HCT116 (cell line): Measurements from ENCODE around the gene CLDN14. TPM values are rescaled to one million over a fixed set of nuclear protein-coding genes. Genes with fewer than 3 reads are reported as not detected.

Source experiments
- ATAC-seq: fragments of 200-7000 bp; cut with Tn5 transposase; 2 replicates; pipeline ENCODE4 v1.9.1; 2020; ENCODE audit warnings: mild to moderate bottlenecking, moderate library complexity
- BruUV-seq: library from RNA; stranded (reverse); fragments of 400-500 nt; replicated peaks from 2 replicates; lab custom pipeline; 2021; lab: Mats Ljungman, UMichigan
- CTCF ChIA-PET: fragments of 300-600 bp; sonication (Branson Sonifier 250); formaldehyde crosslinking; loops from one replicate; lab custom pipeline; 2021; ENCODE audit warnings: antibody characterized with exemption; lab: Charles Lee
- POLR2A ChIA-PET: fragments of 300-600, 350-600 bp; sonication (Branson Sonifier 250); formaldehyde crosslinking; loops from one replicate; lab custom pipeline; 2021; ENCODE audit warnings: antibody characterized with exemption; lab: Charles Lee
- RAD21 ChIA-PET, 2 experiments: fragments of 300-600 bp; sonication (Branson Sonifier 250); formaldehyde crosslinking; loops; one replicate each; lab custom pipeline; 2023; ENCODE audit warnings: low total read pairs in 2 of 2; ENCODE audit not compliant: uncharacterized antibody in 2 of 2, unreplicated experiment in 2 of 2, low non-redundant PET in 1 of 2; lab: Charles Lee
- DNase-seq: peaks from one replicate; pipeline ENCODE4 v3.0.0-alpha.2; 2010; ENCODE audit warnings: low read depth, low spot score
- H2AFZ ChIP-seq: fragments of 200-600 bp; shearing (Covaris generic), sonication (generic); 2 replicates; pipeline ENCODE4 v1.6.1; 2017; ENCODE audit warnings: low read depth, mixed run types, mixed read lengths, antibody characterized with exemption, low read length; ENCODE audit not compliant: poor library complexity, severe bottlenecking
- H3K27ac ChIP-seq: 2 replicates; pipeline ENCODE4 v1.5.1; 2012; ENCODE audit warnings: low read depth, low read length
- H3K27me3 ChIP-seq: fragments of 200-600 bp; sonication (generic); 2 replicates; pipeline ENCODE4 v1.6.1; 2016; ENCODE audit warnings: mixed run types, low read length, mixed read lengths; ENCODE audit not compliant: insufficient read depth
- H3K36me3 ChIP-seq, 2 experiments: fragments of 200-500 bp in 1 of 2; fragments of 200-600 bp in 1 of 2; sonication (Bioruptor generic) in 1 of 2; sonication (generic) in 1 of 2; 2 replicates each; pipeline versions ENCODE4 v1.5.1 to v1.6.1; 2014 to 2016; ENCODE audit warnings: low read length in 2 of 2, inconsistent platforms in 1 of 2, mixed read lengths in 1 of 2, mixed run types in 1 of 2; ENCODE audit not compliant: insufficient read depth in 2 of 2, control insufficient read depth in 1 of 2
- H3K4me1 ChIP-seq, 2 experiments: fragments of 200-600 bp in 1 of 2; sonication (generic) in 1 of 2; 2 replicates each; pipeline versions ENCODE4 v1.5.1 to v1.6.1; 2012 to 2017; ENCODE audit warnings: low read length in 2 of 2, inconsistent platforms in 1 of 2, mild to moderate bottlenecking in 1 of 2, mixed read lengths in 1 of 2, mixed run types in 1 of 2, moderate library complexity in 1 of 2; ENCODE audit not compliant: insufficient read depth in 2 of 2, control insufficient read depth in 1 of 2
- H3K4me2 ChIP-seq: fragments of 200-600 bp; sonication (generic); 2 replicates; pipeline ENCODE4 v1.6.1; 2017; ENCODE audit warnings: mixed run types, low read length, mixed read lengths
- H3K4me3 ChIP-seq, 2 experiments: fragments of 200-600 bp in 1 of 2; sonication (generic) in 1 of 2; replicated peaks in 1 of 2; 2 replicates each; pipeline ENCODE4 v1.5.1; 2011 to 2016; ENCODE audit warnings: low read length in 2 of 2, control low read depth in 1 of 2, low read depth in 1 of 2, mild to moderate bottlenecking in 1 of 2, mixed read lengths in 1 of 2, mixed run types in 1 of 2
- H3K79me2 ChIP-seq: fragments of 200-600 bp; sonication (generic); 2 replicates; pipeline ENCODE4 v1.6.1; 2017; ENCODE audit warnings: mild to moderate bottlenecking, mixed run types, low read length, moderate library complexity, mixed read lengths; ENCODE audit not compliant: insufficient read depth
- H3K9ac ChIP-seq: fragments of 200-600 bp; sonication (generic); 2 replicates; pipeline ENCODE4 v1.6.1; 2016; ENCODE audit warnings: low read length, mixed read lengths
- H3K9me2 ChIP-seq: fragments of 200-600 bp; sonication (generic), shearing (Covaris generic); 2 replicates; pipeline ENCODE4 v1.6.1; 2017; ENCODE audit warnings: mixed run types, mild to moderate bottlenecking, moderate library complexity; ENCODE audit not compliant: insufficient read depth
- H3K9me3 ChIP-seq, 2 experiments: fragments of 200-500 bp in 1 of 2; fragments of 200-600 bp in 1 of 2; sonication (Bioruptor generic) in 1 of 2; sonication (generic) in 1 of 2; 2 replicates each; pipeline ENCODE4 v1.6.1; 2014 to 2017; ENCODE audit warnings: low read length in 2 of 2, mixed read lengths in 2 of 2, inconsistent platforms in 1 of 2, low read depth in 1 of 2, mild to moderate bottlenecking in 1 of 2, mixed run types in 1 of 2, moderate library complexity in 1 of 2; ENCODE audit not compliant: control insufficient read depth in 1 of 2, insufficient read depth in 1 of 2
- H4K20me1 ChIP-seq: fragments of 200-600 bp; sonication (generic), shearing (Covaris generic); 2 replicates; pipeline ENCODE4 v1.6.1; 2017; ENCODE audit warnings: mixed run types, mild to moderate bottlenecking, moderate library complexity; ENCODE audit not compliant: insufficient read depth
- CEBPB ChIP-seq: IDR thresholded peaks from 2 replicates; pipeline ENCODE4 v1.6.1; 2012; ENCODE audit warnings: low read depth
- EZH2phosphoT487 ChIP-seq: fragments of 200-600 bp; IDR thresholded peaks from 2 replicates; pipeline ENCODE4 v1.6.1; 2018; ENCODE audit warnings: antibody characterized with exemption, borderline replicate concordance
- FOSL1 ChIP-seq: IDR thresholded peaks from 2 replicates; pipeline ENCODE4 v1.6.1; 2012; ENCODE audit warnings: low read depth
- JUND ChIP-seq: IDR thresholded peaks from 2 replicates; pipeline ENCODE4 v1.6.1; 2012
- MAX ChIP-seq: IDR thresholded peaks from 2 replicates; pipeline ENCODE4 v1.6.1; 2012
- POLR2AphosphoS5 ChIP-seq: IDR thresholded peaks from 2 replicates; pipeline ENCODE4 v1.6.1; 2011; ENCODE audit warnings: mild to moderate bottlenecking, low read depth, low read length, moderate library complexity
- SIN3A ChIP-seq: IDR thresholded peaks from 2 replicates; pipeline ENCODE4 v1.6.1; 2012; ENCODE audit warnings: low read depth
- SP1 ChIP-seq: IDR thresholded peaks from 2 replicates; pipeline ENCODE4 v1.6.1; 2012; ENCODE audit warnings: low read depth
- SRF ChIP-seq: IDR thresholded peaks from 2 replicates; pipeline ENCODE4 v1.6.1; 2012; ENCODE audit warnings: low read depth
- TCF7L2 ChIP-seq: IDR thresholded peaks from 2 replicates; pipeline ENCODE4 v1.7.0; 2011; ENCODE audit warnings: borderline replicate concordance, inconsistent platforms; ENCODE audit not compliant: insufficient read depth, insufficient read length; ENCODE audit errors: extremely low read depth
- YY1 ChIP-seq: IDR thresholded peaks from 2 replicates; pipeline ENCODE4 v1.6.1; 2011; ENCODE audit warnings: low read length, low read depth, moderate library complexity, mild to moderate bottlenecking; ENCODE audit not compliant: insufficient replicate concordance; ENCODE audit errors: extremely low read depth
- ZBTB33 ChIP-seq: IDR thresholded peaks from 2 replicates; pipeline ENCODE4 v1.6.1; 2011; ENCODE audit warnings: mild to moderate bottlenecking, low read length, moderate library complexity; ENCODE audit not compliant: insufficient replicate concordance; ENCODE audit errors: extremely low read depth
- intact Hi-C: fragments of 100-400 bp; cut with micrococcal nuclease; formaldehyde crosslinking; loops from 2 replicates; pipeline ENCODE4 v1.10.0; 2022
- total RNA-seq: library from RNA; stranded (reverse); gene quantifications from one replicate; pipeline ENCODE4 v1.2.1, GENCODE V29; 2021; ENCODE audit not compliant: unreplicated experiment

CLDN14 gene
- total RNA-seq, 1 experiment from 2014 or later = not detected

GRCh38 chr21:36424592-36424991, 55.3 kb downstream of the CLDN14 start:
- Histone ChIP-seq H2AFZ (no peak overlapping the region), H3K9me2 (no peaks in the 10 kb centered on the region), H3K9me3 (no peaks in the 10 kb centered on the region), H3K36me3 (no peaks in the 10 kb centered on the region), H4K20me1 (no peaks in the 10 kb centered on the region), H3K27me3 (no peaks in the 10 kb centered on the region), H3K79me2 (no peaks in the 10 kb centered on the region)
- RAD21 ChIA-PET = no interaction called here
- no peak for DNase-seq
- intact Hi-C loops = loop anchor here (5.0 kb wide), 1 partner anchor 503 kb away; no protein-coding TSS in a partner anchor
- BruUV-seq = no TSS peak
- CTCF ChIA-PET = interaction anchor here (0.8 kb wide), 1 partner anchor 12 kb away, joined by 3 read pairs; no protein-coding TSS in a partner anchor
- TF ChIP-seq ZBTB33 (no peak), FOSL1 (no peak), CEBPB (no peak), SP1 (no peak), MAX (no peak), SRF (no peak), YY1 (no peak), POLR2AphosphoS5 (no peak), SIN3A (no peak), JUND (no peak), EZH2phosphoT487 (no peak), TCF7L2 (no peak)
- TF ChIP-seq, all 23 proteins: peak for 0
- POLR2A ChIA-PET = no interaction called here
- Histone ChIP-seq H3K27ac (no peak overlapping the region), H3K4me3 (no peak overlapping the region), H3K9ac (no peak overlapping the region), H3K4me2 (no peak overlapping the region), H3K4me1 (peaks cover 7 to 15% of the 10 kb centered on the region in 2 experiments)
- ATAC-seq = no peak
